Neural progenitor cell (in vitro differentiated cells): ENCODE results near the gene BHLHA15. TPM values are rescaled to one million over a fixed set of nuclear protein-coding genes. Genes with fewer than 3 reads are reported as not detected.

Source experiments
- DNase-seq: peaks from one replicate; pipeline ENCODE4 v3.0.0-alpha.2; 2016; ENCODE audit warnings: low spot score
- H2AFZ ChIP-seq: fragments of 200-600 bp; sonication (generic); replicated peaks from 2 replicates; pipeline ENCODE4 v1.6.1; 2016; ENCODE audit warnings: antibody characterized with exemption
- H3F3A ChIP-seq: fragments of 200-600 bp; sonication (generic); 2 replicates; pipeline ENCODE4 v1.6.1; 2016; ENCODE audit warnings: antibody characterized with exemption, low read depth
- H3K27ac ChIP-seq: fragments of 200-600 bp; sonication (generic); 2 replicates; pipeline ENCODE4 v1.5.1; 2016; ENCODE audit warnings: mild to moderate bottlenecking
- H3K27me3 ChIP-seq: fragments of 200-600 bp; sonication (generic); 2 replicates; pipeline ENCODE4 v1.6.1; 2016; ENCODE audit warnings: mild to moderate bottlenecking, moderate library complexity
- H3K36me3 ChIP-seq: fragments of 200-600 bp; sonication (generic); 2 replicates; pipeline ENCODE4 v1.5.1; 2016
- H3K4me1 ChIP-seq: fragments of 200-600 bp; sonication (generic); 2 replicates; pipeline ENCODE4 v1.6.1; 2016; ENCODE audit warnings: mixed run types
- H3K4me2 ChIP-seq: fragments of 200-600 bp; sonication (generic); 2 replicates; pipeline ENCODE4 v1.6.1; 2016
- H3K4me3 ChIP-seq: fragments of 200-600 bp; sonication (generic); 2 replicates; pipeline ENCODE4 v1.5.1; 2016
- H3K79me2 ChIP-seq: fragments of 200-600 bp; sonication (generic); 2 replicates; pipeline ENCODE4 v1.6.1; 2016; ENCODE audit warnings: low read depth
- H3K9ac ChIP-seq: fragments of 200-600 bp; sonication (generic); 2 replicates; pipeline ENCODE4 v1.6.1; 2016
- H3K9me3 ChIP-seq: fragments of 200-600 bp; sonication (generic); 2 replicates; pipeline ENCODE4 v1.5.1; 2016; ENCODE audit warnings: low read depth
- H4K20me1 ChIP-seq: fragments of 200-600 bp; sonication (generic); 2 replicates; pipeline ENCODE4 v1.6.1; 2016; ENCODE audit warnings: low read depth
- H3K27ac Mint-ChIP-seq: 3 replicates; pipeline ENCODE4 v1.8.0; 2021; ENCODE audit warnings: mixed read lengths
- H3K27me3 Mint-ChIP-seq: 2 replicates; pipeline ENCODE4 v1.8.0; 2022; ENCODE audit warnings: low read depth, mild to moderate bottlenecking, inconsistent platforms, moderate library complexity, mixed read lengths; ENCODE audit not compliant: insufficient read depth
- H3K36me3 Mint-ChIP-seq: 3 replicates; pipeline ENCODE4 v1.8.0; 2021; ENCODE audit warnings: mixed read lengths
- H3K4me1 Mint-ChIP-seq: 3 replicates; pipeline ENCODE4 v1.8.0; 2021; ENCODE audit warnings: mixed read lengths
- H3K4me3 Mint-ChIP-seq: 3 replicates; pipeline ENCODE4 v1.8.0; 2021; ENCODE audit warnings: mild to moderate bottlenecking, moderate library complexity, mixed read lengths
- H3K9me3 Mint-ChIP-seq: 3 replicates; pipeline ENCODE4 v1.8.0; 2020; ENCODE audit warnings: mixed read lengths
- EZH2 ChIP-seq: fragments of 200-600 bp; sonication (generic); IDR thresholded peaks from 2 replicates; pipeline ENCODE4 v1.6.1; 2017; ENCODE audit warnings: antibody characterized with exemption, mild to moderate bottlenecking, moderate library complexity
- EZH2phosphoT487 ChIP-seq: fragments of 200-600 bp; sonication (generic); IDR thresholded peaks from 2 replicates; pipeline ENCODE4 v1.6.1; 2017; ENCODE audit warnings: antibody characterized with exemption
- total RNA-seq: library from RNA; depleted of rRNA; stranded (reverse); fragments of >200 nt; gene quantifications from 2 replicates; pipeline ENCODE4 v1.2.3, GENCODE V29; 2015; ENCODE audit warnings: low replicate concordance
- TF ChIP-seq, protein P1 (sequence below): fragments of 200-600 bp; sonication (generic); IDR thresholded peaks from 2 replicates; pipeline ENCODE4 v1.5.1; 2017; ENCODE audit warnings: antibody characterized with exemption, mild to moderate bottlenecking

The BHLHA15 gene
- total RNA-seq, 1 donor from 2014 or later, result 0.69 TPM

DNA sequence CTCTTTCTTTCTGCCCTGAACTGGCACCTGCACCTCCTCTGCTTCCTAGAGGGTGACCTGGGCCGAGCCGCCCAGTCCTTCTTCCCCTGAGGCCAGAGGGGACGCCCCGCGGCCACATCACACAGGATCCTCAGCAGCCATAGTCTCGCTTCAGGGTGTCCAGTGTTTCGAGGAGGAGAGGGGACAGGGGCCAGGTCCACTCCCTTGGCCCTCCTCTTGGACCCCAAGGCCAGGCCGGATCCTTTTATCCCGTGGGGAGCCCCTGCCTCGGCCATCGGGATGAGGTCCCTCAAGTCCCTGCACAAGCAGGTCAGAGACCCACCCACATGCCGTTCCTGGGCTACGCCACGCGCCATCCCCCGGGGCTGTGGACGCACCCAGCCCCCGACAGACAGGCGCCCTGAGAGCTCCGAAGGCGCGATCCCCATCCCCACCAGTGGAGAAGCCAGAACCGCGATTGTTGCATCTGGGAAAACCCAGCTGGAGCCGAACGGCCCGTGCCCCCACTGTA is 3.6 kb downstream of the BHLHA15 start:
- Histone ChIP-seq H3K27me3 (no peaks in the 10 kb centered on the region), H3K4me3 (no peak overlapping the region), H3K9ac (no peak overlapping the region), H3K79me2 (no peaks in the 10 kb centered on the region), H3K4me1 (peaks cover 18% of the 10 kb centered on the region), H3F3A (peaks cover 24% of the 10 kb centered on the region), H3K4me2 (no peak overlapping the region), H4K20me1 (no peaks in the 10 kb centered on the region), H3K9me3 (no peaks in the 10 kb centered on the region), H3K27ac (no peak overlapping the region), H3K36me3 (no peaks in the 10 kb centered on the region), H2AFZ (no peak overlapping the region)
- Mint-ChIP-seq H3K27me3 (no peaks in the 10 kb centered on the region), H3K4me1 (peaks cover 9% of the 10 kb centered on the region), H3K4me3 (no peak overlapping the region), H3K27ac (no peak overlapping the region), H3K36me3 (peaks cover 8% of the 10 kb centered on the region), H3K9me3 (peaks cover 2% of the 10 kb centered on the region)
- no peak for DNase-seq
- no peak for TF ChIP-seq EZH2phosphoT487
- TF ChIP-seq, protein P1, sequence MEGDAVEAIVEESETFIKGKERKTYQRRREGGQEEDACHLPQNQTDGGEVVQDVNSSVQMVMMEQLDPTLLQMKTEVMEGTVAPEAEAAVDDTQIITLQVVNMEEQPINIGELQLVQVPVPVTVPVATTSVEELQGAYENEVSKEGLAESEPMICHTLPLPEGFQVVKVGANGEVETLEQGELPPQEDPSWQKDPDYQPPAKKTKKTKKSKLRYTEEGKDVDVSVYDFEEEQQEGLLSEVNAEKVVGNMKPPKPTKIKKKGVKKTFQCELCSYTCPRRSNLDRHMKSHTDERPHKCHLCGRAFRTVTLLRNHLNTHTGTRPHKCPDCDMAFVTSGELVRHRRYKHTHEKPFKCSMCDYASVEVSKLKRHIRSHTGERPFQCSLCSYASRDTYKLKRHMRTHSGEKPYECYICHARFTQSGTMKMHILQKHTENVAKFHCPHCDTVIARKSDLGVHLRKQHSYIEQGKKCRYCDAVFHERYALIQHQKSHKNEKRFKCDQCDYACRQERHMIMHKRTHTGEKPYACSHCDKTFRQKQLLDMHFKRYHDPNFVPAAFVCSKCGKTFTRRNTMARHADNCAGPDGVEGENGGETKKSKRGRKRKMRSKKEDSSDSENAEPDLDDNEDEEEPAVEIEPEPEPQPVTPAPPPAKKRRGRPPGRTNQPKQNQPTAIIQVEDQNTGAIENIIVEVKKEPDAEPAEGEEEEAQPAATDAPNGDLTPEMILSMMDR, result no peak
- no peak for TF ChIP-seq EZH2

DNA sequence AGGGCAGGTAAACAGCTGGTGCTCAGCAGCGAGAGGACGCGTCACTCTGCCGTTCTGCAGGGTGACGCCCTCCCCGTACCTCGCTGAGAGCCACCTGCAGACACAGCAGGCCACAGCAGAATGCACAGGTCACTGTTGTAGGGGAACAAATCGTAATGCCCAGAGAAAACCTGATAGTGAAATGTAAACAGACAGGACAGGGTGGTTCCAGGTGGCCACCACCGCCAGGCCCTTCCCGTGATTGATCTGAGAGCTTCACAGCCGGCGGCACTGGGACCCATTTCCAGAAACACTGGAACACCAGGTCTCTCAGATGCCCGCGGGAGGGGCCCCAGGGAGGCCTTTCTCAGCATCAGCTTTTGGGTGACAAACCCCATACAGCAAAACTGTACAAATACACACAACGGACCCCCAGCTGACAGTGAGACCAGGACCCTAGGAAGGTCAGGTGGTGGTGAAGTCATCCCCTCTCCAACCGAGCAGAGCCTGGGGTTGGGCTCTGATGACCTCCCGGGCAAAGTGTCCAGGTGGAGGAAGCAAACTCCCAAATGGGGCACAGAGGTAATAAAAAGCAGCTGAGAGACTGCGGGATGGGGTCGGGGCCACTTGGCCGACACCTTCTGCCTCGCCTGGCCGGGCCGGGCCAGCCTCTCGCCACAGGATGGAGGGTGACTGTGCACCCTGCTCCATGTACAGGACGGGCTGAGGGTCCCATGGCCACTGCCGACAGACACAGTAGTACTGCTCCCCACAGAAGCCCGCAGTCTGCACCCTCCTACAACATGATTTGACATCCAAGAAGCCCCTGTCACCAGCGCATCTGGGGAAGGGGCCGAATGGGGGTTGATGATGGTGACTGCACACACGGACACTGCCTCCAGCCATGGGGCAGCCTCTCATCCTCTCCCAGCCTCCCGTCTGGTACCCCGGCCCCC is 4.6 kb downstream of the BHLHA15 start:
- no peak overlapping the region for H3K9ac ChIP-seq
- peaks cover 22% of the 10 kb centered on the region for H3F3A ChIP-seq
- H3K27ac Mint-ChIP-seq, result peak overlapping the region; percentile 89
- no peaks in the 10 kb centered on the region for H3K27me3 Mint-ChIP-seq
- H3K4me1 Mint-ChIP-seq, result peaks cover 9% of the 10 kb centered on the region
- no peaks in the 10 kb centered on the region for H4K20me1 ChIP-seq
- H3K36me3 ChIP-seq, result no peaks in the 10 kb centered on the region
- no peak overlapping the region for H3K4me2 ChIP-seq
- H3K79me2 ChIP-seq, result no peaks in the 10 kb centered on the region
- no peak overlapping the region for H3K4me3 Mint-ChIP-seq
- peaks cover 2% of the 10 kb centered on the region for H3K9me3 Mint-ChIP-seq
- H3K36me3 Mint-ChIP-seq, result peaks cover 8% of the 10 kb centered on the region
- no peak overlapping the region for H3K4me3 ChIP-seq
- H3K27me3 ChIP-seq, result no peaks in the 10 kb centered on the region
- no peak overlapping the region for H2AFZ ChIP-seq
- no peaks in the 10 kb centered on the region for H3K9me3 ChIP-seq
- H3K4me1 ChIP-seq, result peaks cover 18% of the 10 kb centered on the region
- no peak for DNase-seq
- H3K27ac ChIP-seq, result no peak overlapping the region
- TF ChIP-seq EZH2, result no peak
- TF ChIP-seq EZH2phosphoT487, result no peak
- TF ChIP-seq, protein P1, result no peak

DNA sequence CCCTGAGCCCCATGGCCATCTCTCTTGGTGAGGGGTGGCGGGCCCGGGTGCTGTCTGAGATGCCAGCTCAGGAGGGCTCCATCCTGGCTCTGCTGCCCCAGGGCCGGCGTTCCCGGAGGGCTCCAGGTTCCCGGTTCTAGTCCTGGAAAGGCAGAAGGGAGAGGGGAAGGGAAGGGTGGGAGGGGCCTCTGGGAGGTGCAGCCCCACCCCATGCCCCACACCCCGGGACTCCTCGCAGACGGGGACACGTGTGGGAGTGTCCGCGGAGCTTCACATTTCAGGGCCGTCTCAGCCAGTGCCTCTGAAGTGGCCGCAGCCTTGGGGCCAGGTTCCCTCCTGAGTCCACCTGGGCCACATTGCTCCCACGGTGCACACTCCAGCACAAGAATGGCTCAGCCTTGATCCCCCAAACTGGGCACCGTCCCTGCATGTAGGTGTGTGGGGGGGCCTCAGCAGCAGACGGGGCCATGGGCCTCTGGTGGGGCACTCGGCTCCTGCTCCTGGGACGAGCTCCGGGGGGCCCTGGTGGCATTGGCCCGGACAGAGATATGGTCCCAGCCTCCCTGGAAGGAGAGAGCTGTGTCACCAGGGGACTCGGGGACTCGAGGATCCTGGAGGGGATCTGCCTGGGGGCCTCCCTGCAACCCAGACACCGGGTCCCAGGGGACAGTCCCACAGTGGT is 5.8 kb downstream of the BHLHA15 start:
- Histone ChIP-seq H3K4me1 (peaks cover 18% of the 10 kb centered on the region), H3K9me3 (no peaks in the 10 kb centered on the region)
- peaks cover 8% of the 10 kb centered on the region for H3K36me3 Mint-ChIP-seq

More for the DNA sequence above, 5.8 kb downstream of the BHLHA15 start:
- H3K4me1 Mint-ChIP-seq, result peaks cover 6% of the 10 kb centered on the region
- H3K27ac ChIP-seq, result no peak overlapping the region
- no peak overlapping the region for H3K9ac ChIP-seq
- no peaks in the 10 kb centered on the region for H3K36me3 ChIP-seq
- H3F3A ChIP-seq, result peaks cover 17% of the 10 kb centered on the region
- no peak overlapping the region for H3K4me2 ChIP-seq
- H3K27ac Mint-ChIP-seq, result no peak overlapping the region
- H3K79me2 ChIP-seq, result no peaks in the 10 kb centered on the region
- no peaks in the 10 kb centered on the region for H3K27me3 ChIP-seq
- H3K4me3 ChIP-seq, result no peak overlapping the region
- H3K4me3 Mint-ChIP-seq, result no peak overlapping the region
- no peaks in the 10 kb centered on the region for H3K27me3 Mint-ChIP-seq
- TF ChIP-seq EZH2, result no peak
- TF ChIP-seq, protein P1, result no peak
- H4K20me1 ChIP-seq, result no peaks in the 10 kb centered on the region
- no peak overlapping the region for H2AFZ ChIP-seq
- no peak for DNase-seq
- peaks cover 2% of the 10 kb centered on the region for H3K9me3 Mint-ChIP-seq
